Measurements from ENCODE around the gene UBR3. TPM values are rescaled to one million over a fixed set of nuclear protein-coding genes. Genes with fewer than 3 reads are reported as not detected.

UBR3 gene
- total and polyA plus RNA-seq, 8 donors = 4.8 to 151 (median 37.3) TPM

- no peak overlapping the region for H3K27ac ChIP-seq
- intact Hi-C loops (cut with DNase I; ENCODE audit: low total_unique reads) = no loop called here
- H3K4me3 ChIP-seq = no peak overlapping the region
- H3K36me3 ChIP-seq = peaks cover 0 to 71% (median 48%) of the 10 kb centered on the region in 4 donors
- no peaks in the 10 kb centered on the region for H3K27me3 ChIP-seq
- TF ChIP-seq POLR2AphosphoS5 (IDR thresholded peaks at IDR 0.05) = no peak
- TF ChIP-seq POLR2A (IDR thresholded peaks at IDR 0.05) = no peak
- TF ChIP-seq CTCF (IDR thresholded peaks at IDR 0.05) = no peak
- TF ChIP-seq EP300 (IDR thresholded peaks at IDR 0.05) = no peak
- 64 to 88% (median 69%) methylated on average over 2 of the region's 2 CpGs for WGBS, 5 donors
- no peaks in the 10 kb centered on the region for H3K9me3 ChIP-seq
- DNase-seq = no peak
- H3K4me1 ChIP-seq = no peaks in the 10 kb centered on the region
Measured at GRCh38 chr2:169964740-169965139, 137.5 kb downstream of the UBR3 start.

- no peak for TF ChIP-seq POLR2AphosphoS5 (IDR thresholded peaks at IDR 0.05)
- no peak for TF ChIP-seq EP300 (IDR thresholded peaks at IDR 0.05)
- no peak for TF ChIP-seq CTCF (IDR thresholded peaks at IDR 0.05)
- no peak for TF ChIP-seq POLR2A (IDR thresholded peaks at IDR 0.05)
- Histone ChIP-seq H3K27me3 (no peaks in the 10 kb centered on the region), H3K27ac (no peak overlapping the region), H3K4me3 (no peak overlapping the region), H3K9me3 (no peaks in the 10 kb centered on the region), H3K36me3 (peaks cover 0 to 65% (median 44%) of the 10 kb centered on the region in 4 donors), H3K4me1 (no peaks in the 10 kb centered on the region)
- WGBS, 5 donors = 92 to 97% (median 96%) methylated on average over 2 of the region's 2 CpGs
- no peak for DNase-seq
- intact Hi-C loops (cut with DNase I; ENCODE audit: low total_unique reads) = no loop called here
Measured at GRCh38 chr2:169965495-169965894, 138.2 kb downstream of the UBR3 start.

- intact Hi-C loops (cut with DNase I; ENCODE audit: low total_unique reads) = no loop called here
- no peaks in the 10 kb centered on the region for H3K4me1 ChIP-seq
- WGBS, 5 donors = 62 to 76% (median 69%) methylated on average over 4 of the region's 4 CpGs
- H3K27me3 ChIP-seq = no peaks in the 10 kb centered on the region
- DNase-seq = no peak
- H3K36me3 ChIP-seq = peaks cover 0 to 55% (median 35%) of the 10 kb centered on the region in 4 donors
- no peak overlapping the region for H3K27ac ChIP-seq
- H3K9me3 ChIP-seq = no peaks in the 10 kb centered on the region
- H3K4me3 ChIP-seq = no peak overlapping the region
- TF ChIP-seq CTCF (IDR thresholded peaks at IDR 0.05) (no peak), POLR2AphosphoS5 (IDR thresholded peaks at IDR 0.05) (no peak), POLR2A (IDR thresholded peaks at IDR 0.05) (no peak), EP300 (IDR thresholded peaks at IDR 0.05) (no peak)
Measured at GRCh38 chr2:169966454-169966853, 139.2 kb downstream of the UBR3 start.

GRCh38 chr2:169968743-169969142 lies 141.5 kb downstream of the UBR3 start:
- H3K4me3 ChIP-seq = no peak overlapping the region
- no peak overlapping the region for H3K27ac ChIP-seq
- DNase-seq = no peak
- H3K4me1 ChIP-seq = no peaks in the 10 kb centered on the region
- H3K36me3 ChIP-seq = peaks cover 0 to 49% (median 26%) of the 10 kb centered on the region in 4 donors
- intact Hi-C loops (cut with DNase I; ENCODE audit: low total_unique reads) = no loop called here
- H3K27me3 ChIP-seq = no peaks in the 10 kb centered on the region
- no peaks in the 10 kb centered on the region for H3K9me3 ChIP-seq
- no peak for TF ChIP-seq CTCF (IDR thresholded peaks at IDR 0.05)
- no peak for TF ChIP-seq POLR2AphosphoS5 (IDR thresholded peaks at IDR 0.05)
- TF ChIP-seq EP300 (IDR thresholded peaks at IDR 0.05) = no peak
- TF ChIP-seq POLR2A (IDR thresholded peaks at IDR 0.05) = no peak
